HCT116 (cell line): ENCODE measurements around the gene NTN3. TPM values are rescaled to one million over a fixed set of nuclear protein-coding genes. Genes with fewer than 3 reads are reported as not detected.
A peak's percentile ranks its signal among the peaks of the same experiment; 100 is the strongest.

ENCODE experiments used
- ATAC-seq: fragments of 200-7000 bp; cut with Tn5 transposase; 2 replicates; pipeline ENCODE4 v1.9.1; 2020; ENCODE audit warnings: mild to moderate bottlenecking, moderate library complexity
- BruUV-seq: library from RNA; stranded (reverse); fragments of 400-500 nt; replicated peaks from 2 replicates; lab custom pipeline; 2021; lab: Mats Ljungman, UMichigan
- CTCF ChIA-PET: fragments of 300-600 bp; sonication (Branson Sonifier 250); formaldehyde crosslinking; loops from one replicate; lab custom pipeline; 2021; ENCODE audit warnings: antibody characterized with exemption; lab: Charles Lee
- POLR2A ChIA-PET: fragments of 300-600, 350-600 bp; sonication (Branson Sonifier 250); formaldehyde crosslinking; loops from one replicate; lab custom pipeline; 2021; ENCODE audit warnings: antibody characterized with exemption; lab: Charles Lee
- RAD21 ChIA-PET, 2 experiments: fragments of 300-600 bp; sonication (Branson Sonifier 250); formaldehyde crosslinking; loops; one replicate each; lab custom pipeline; 2023; ENCODE audit warnings: low total read pairs in 2 of 2; ENCODE audit not compliant: uncharacterized antibody in 2 of 2, unreplicated experiment in 2 of 2, low non-redundant PET in 1 of 2; lab: Charles Lee
- DNase-seq: peaks from one replicate; pipeline ENCODE4 v3.0.0-alpha.2; 2010; ENCODE audit warnings: low read depth, low spot score
- H2AFZ ChIP-seq: fragments of 200-600 bp; shearing (Covaris generic), sonication (generic); 2 replicates; pipeline ENCODE4 v1.6.1; 2017; ENCODE audit warnings: low read depth, mixed run types, mixed read lengths, antibody characterized with exemption, low read length; ENCODE audit not compliant: poor library complexity, severe bottlenecking
- H3K27ac ChIP-seq: 2 replicates; pipeline ENCODE4 v1.5.1; 2012; ENCODE audit warnings: low read depth, low read length
- H3K27me3 ChIP-seq: fragments of 200-600 bp; sonication (generic); 2 replicates; pipeline ENCODE4 v1.6.1; 2016; ENCODE audit warnings: mixed run types, low read length, mixed read lengths; ENCODE audit not compliant: insufficient read depth
- H3K36me3 ChIP-seq, 2 experiments: fragments of 200-500 bp in 1 of 2; fragments of 200-600 bp in 1 of 2; sonication (Bioruptor generic) in 1 of 2; sonication (generic) in 1 of 2; 2 replicates each; pipeline versions ENCODE4 v1.5.1 to v1.6.1; 2014 to 2016; ENCODE audit warnings: low read length in 2 of 2, inconsistent platforms in 1 of 2, mixed read lengths in 1 of 2, mixed run types in 1 of 2; ENCODE audit not compliant: insufficient read depth in 2 of 2, control insufficient read depth in 1 of 2
- H3K4me1 ChIP-seq, 2 experiments: fragments of 200-600 bp in 1 of 2; sonication (generic) in 1 of 2; 2 replicates each; pipeline versions ENCODE4 v1.5.1 to v1.6.1; 2012 to 2017; ENCODE audit warnings: low read length in 2 of 2, inconsistent platforms in 1 of 2, mild to moderate bottlenecking in 1 of 2, mixed read lengths in 1 of 2, mixed run types in 1 of 2, moderate library complexity in 1 of 2; ENCODE audit not compliant: insufficient read depth in 2 of 2, control insufficient read depth in 1 of 2
- H3K4me2 ChIP-seq: fragments of 200-600 bp; sonication (generic); 2 replicates; pipeline ENCODE4 v1.6.1; 2017; ENCODE audit warnings: mixed run types, low read length, mixed read lengths
- H3K4me3 ChIP-seq, 2 experiments: fragments of 200-600 bp in 1 of 2; sonication (generic) in 1 of 2; replicated peaks in 1 of 2; 2 replicates each; pipeline ENCODE4 v1.5.1; 2011 to 2016; ENCODE audit warnings: low read length in 2 of 2, control low read depth in 1 of 2, low read depth in 1 of 2, mild to moderate bottlenecking in 1 of 2, mixed read lengths in 1 of 2, mixed run types in 1 of 2
- H3K79me2 ChIP-seq: fragments of 200-600 bp; sonication (generic); 2 replicates; pipeline ENCODE4 v1.6.1; 2017; ENCODE audit warnings: mild to moderate bottlenecking, mixed run types, low read length, moderate library complexity, mixed read lengths; ENCODE audit not compliant: insufficient read depth
- H3K9ac ChIP-seq: fragments of 200-600 bp; sonication (generic); 2 replicates; pipeline ENCODE4 v1.6.1; 2016; ENCODE audit warnings: low read length, mixed read lengths
- H3K9me2 ChIP-seq: fragments of 200-600 bp; sonication (generic), shearing (Covaris generic); 2 replicates; pipeline ENCODE4 v1.6.1; 2017; ENCODE audit warnings: mixed run types, mild to moderate bottlenecking, moderate library complexity; ENCODE audit not compliant: insufficient read depth
- H3K9me3 ChIP-seq, 2 experiments: fragments of 200-500 bp in 1 of 2; fragments of 200-600 bp in 1 of 2; sonication (Bioruptor generic) in 1 of 2; sonication (generic) in 1 of 2; 2 replicates each; pipeline ENCODE4 v1.6.1; 2014 to 2017; ENCODE audit warnings: low read length in 2 of 2, mixed read lengths in 2 of 2, inconsistent platforms in 1 of 2, low read depth in 1 of 2, mild to moderate bottlenecking in 1 of 2, mixed run types in 1 of 2, moderate library complexity in 1 of 2; ENCODE audit not compliant: control insufficient read depth in 1 of 2, insufficient read depth in 1 of 2
- H4K20me1 ChIP-seq: fragments of 200-600 bp; sonication (generic), shearing (Covaris generic); 2 replicates; pipeline ENCODE4 v1.6.1; 2017; ENCODE audit warnings: mixed run types, mild to moderate bottlenecking, moderate library complexity; ENCODE audit not compliant: insufficient read depth
- FOSL1 ChIP-seq: IDR thresholded peaks from 2 replicates; pipeline ENCODE4 v1.6.1; 2012; ENCODE audit warnings: low read depth
- MAX ChIP-seq: IDR thresholded peaks from 2 replicates; pipeline ENCODE4 v1.6.1; 2012
- SP1 ChIP-seq: IDR thresholded peaks from 2 replicates; pipeline ENCODE4 v1.6.1; 2012; ENCODE audit warnings: low read depth
- ZBTB33 ChIP-seq: IDR thresholded peaks from 2 replicates; pipeline ENCODE4 v1.6.1; 2011; ENCODE audit warnings: mild to moderate bottlenecking, low read length, moderate library complexity; ENCODE audit not compliant: insufficient replicate concordance; ENCODE audit errors: extremely low read depth
- ZFX ChIP-seq: fragments of 450-650 bp; IDR thresholded peaks from 2 replicates; pipeline ENCODE4 v1.6.1; 2017
- intact Hi-C: fragments of 100-400 bp; cut with micrococcal nuclease; formaldehyde crosslinking; loops from 2 replicates; pipeline ENCODE4 v1.10.0; 2022
- total RNA-seq: library from RNA; stranded (reverse); gene quantifications from one replicate; pipeline ENCODE4 v1.2.1, GENCODE V29; 2021; ENCODE audit not compliant: unreplicated experiment
- TF ChIP-seq, protein P1 (sequence below), 3 experiments: fragments of 200-600 bp in 1 of 3; sonication (generic) in 1 of 3; IDR thresholded peaks in 2 of 3; conservative IDR thresholded peaks in 1 of 3; 2 replicates each; pipeline ENCODE4 v1.5.1; 2012 to 2017; ENCODE audit warnings: low read depth in 2 of 3, low read length in 2 of 3, antibody characterized with exemption in 1 of 3, borderline replicate concordance in 1 of 3, control low read depth in 1 of 3, mild to moderate bottlenecking in 1 of 3, mixed read lengths in 1 of 3, mixed run types in 1 of 3, moderate library complexity in 1 of 3; ENCODE audit not compliant: insufficient read depth in 1 of 3
- TF ChIP-seq, protein P2 (sequence below): IDR thresholded peaks from 2 replicates; pipeline ENCODE4 v1.6.1; 2012; ENCODE audit warnings: low read depth

NTN3 gene
- total RNA-seq, 1 experiment from 2014 or later, result 0.30 TPM

DNA sequence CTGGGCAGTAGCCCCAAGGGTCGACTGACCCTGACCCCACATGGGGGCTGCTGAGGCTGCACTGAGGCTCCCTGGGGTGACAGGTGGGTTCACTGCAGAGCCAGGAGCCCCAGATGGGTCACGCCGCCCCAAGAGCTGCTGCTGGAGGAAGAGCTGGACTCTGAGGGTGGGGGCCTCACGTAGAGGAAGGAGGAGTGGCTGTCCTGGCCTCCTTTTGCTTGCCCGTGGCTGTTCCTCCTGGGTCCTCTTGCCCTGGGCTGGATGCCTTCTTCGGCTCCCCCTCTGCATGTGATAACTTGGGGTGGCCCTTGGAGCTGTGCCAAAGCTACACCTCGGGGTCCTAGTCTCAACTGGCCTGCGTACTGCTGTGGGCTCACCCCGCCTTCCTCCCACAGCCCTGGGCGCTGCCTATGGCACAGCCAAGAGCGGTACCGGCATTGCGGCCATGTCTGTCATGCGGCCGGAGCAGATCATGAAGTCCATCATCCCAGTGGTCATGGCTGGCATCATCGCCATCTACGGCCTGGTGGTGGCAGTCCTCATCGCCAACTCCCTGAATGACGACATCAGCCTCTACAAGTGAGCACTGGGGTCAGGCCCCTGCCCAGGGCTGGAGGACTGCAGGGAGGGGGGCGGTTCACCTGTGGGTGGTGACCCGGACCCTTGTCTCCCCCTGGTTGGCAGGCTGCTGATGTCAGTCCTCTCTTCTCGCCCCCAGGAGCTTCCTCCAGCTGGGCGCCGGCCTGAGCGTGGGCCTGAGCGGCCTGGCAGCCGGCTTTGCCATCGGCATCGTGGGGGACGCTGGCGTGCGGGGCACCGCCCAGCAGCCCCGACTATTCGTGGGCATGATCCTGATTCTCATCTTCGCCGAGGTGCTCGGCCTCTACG lies 48.0 kb downstream of the NTN3 start:
- RAD21 ChIA-PET, result no interaction called here
- peak overlapping the region; percentile 36 for H3K4me2 ChIP-seq
- POLR2A ChIA-PET, result interaction anchor here (0.9 to 1.8 kb wide), 2 partner anchors 13 to 18 kb away, joined by 4 to 6 read pairs; partner anchors contain the start of gene PDPK1
- peak overlapping the region; percentile 0; the same call in 1 of the 2 replicates for H3K27ac ChIP-seq
- ATAC-seq, result no peak
- H3K9me2 ChIP-seq, result no peaks in the 10 kb centered on the region
- H3K4me1 ChIP-seq, result peaks cover 19 to 49% of the 10 kb centered on the region in 2 experiments
- peaks cover 5% of the 10 kb centered on the region; the same call in 1 of the 2 replicates for H4K20me1 ChIP-seq
- peak overlapping the region; percentile 32; the same call in 1 of the 2 replicates for H3K9ac ChIP-seq
- intact Hi-C loops, result no loop called here
- H3K79me2 ChIP-seq, result peaks cover 85% of the 10 kb centered on the region
- CTCF ChIA-PET, result interaction anchor here (1.2 kb wide), 1 partner anchor 324 kb away, joined by 3 read pairs; no protein-coding TSS in a partner anchor
- no TSS peak for BruUV-seq
- H3K4me3 ChIP-seq, result no peak overlapping the region
- no peak overlapping the region for H2AFZ ChIP-seq
- peaks cover 3 to 11% of the 10 kb centered on the region in 2 experiments; a peak in 1 of 4 replicates for H3K36me3 ChIP-seq
- no peak for DNase-seq
- no peaks in the 10 kb centered on the region for H3K9me3 ChIP-seq
- H3K27me3 ChIP-seq, result no peaks in the 10 kb centered on the region
- TF ChIP-seq, protein P1, sequence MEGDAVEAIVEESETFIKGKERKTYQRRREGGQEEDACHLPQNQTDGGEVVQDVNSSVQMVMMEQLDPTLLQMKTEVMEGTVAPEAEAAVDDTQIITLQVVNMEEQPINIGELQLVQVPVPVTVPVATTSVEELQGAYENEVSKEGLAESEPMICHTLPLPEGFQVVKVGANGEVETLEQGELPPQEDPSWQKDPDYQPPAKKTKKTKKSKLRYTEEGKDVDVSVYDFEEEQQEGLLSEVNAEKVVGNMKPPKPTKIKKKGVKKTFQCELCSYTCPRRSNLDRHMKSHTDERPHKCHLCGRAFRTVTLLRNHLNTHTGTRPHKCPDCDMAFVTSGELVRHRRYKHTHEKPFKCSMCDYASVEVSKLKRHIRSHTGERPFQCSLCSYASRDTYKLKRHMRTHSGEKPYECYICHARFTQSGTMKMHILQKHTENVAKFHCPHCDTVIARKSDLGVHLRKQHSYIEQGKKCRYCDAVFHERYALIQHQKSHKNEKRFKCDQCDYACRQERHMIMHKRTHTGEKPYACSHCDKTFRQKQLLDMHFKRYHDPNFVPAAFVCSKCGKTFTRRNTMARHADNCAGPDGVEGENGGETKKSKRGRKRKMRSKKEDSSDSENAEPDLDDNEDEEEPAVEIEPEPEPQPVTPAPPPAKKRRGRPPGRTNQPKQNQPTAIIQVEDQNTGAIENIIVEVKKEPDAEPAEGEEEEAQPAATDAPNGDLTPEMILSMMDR (IDR thresholded peaks at IDR 0.05 in 2 of 3, conservative IDR thresholded peaks at IDR 0.05 in 1 of 3; ENCODE audit: borderline replicate concordance in 1 of 3, insufficient read depth in 1 of 3, low read depth in 2 of 3, low read length in 2 of 3), result peak in 1 of 3 experiments; percentile 20; a peak in 1 of 6 replicates
- TF ChIP-seq MAX, result no peak

DNA sequence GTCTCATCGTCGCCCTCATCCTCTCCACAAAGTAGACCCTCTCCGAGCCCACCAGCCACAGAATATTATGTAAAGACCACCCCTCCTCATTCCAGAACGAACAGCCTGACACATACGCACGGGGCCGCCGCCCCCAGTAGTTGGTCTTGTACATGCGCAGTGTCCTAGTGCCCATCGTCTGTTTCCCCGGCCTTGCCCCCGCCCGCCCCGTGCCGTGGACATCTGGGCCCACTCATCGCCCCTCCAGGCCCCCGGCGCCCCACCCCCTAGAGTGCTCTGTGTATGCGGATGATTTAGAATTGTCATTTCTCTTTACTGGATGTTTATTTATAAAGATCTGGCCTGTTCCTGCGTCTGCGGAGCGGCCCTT lies 48.6 kb downstream of the NTN3 start:
- DNase-seq, result no peak
- BruUV-seq, result no TSS peak
- no peak overlapping the region for H2AFZ ChIP-seq
- H3K36me3 ChIP-seq, result peaks cover 5 to 15% of the 10 kb centered on the region in 2 experiments; a peak in 1 of 4 replicates
- CTCF ChIA-PET, result no interaction called here
- H3K27ac ChIP-seq, result peak overlapping the region; percentile 42; the same call in 1 of the 2 replicates
- RAD21 ChIA-PET, result no interaction called here
- POLR2A ChIA-PET, result interaction anchor here (0.6 to 1.8 kb wide), 3 partner anchors 13 to 251 kb away, joined by 3 to 6 read pairs (median 4); partner anchors contain the start of gene PDPK1
- intact Hi-C loops, result no loop called here
- H3K4me3 ChIP-seq, result no peak overlapping the region
- ATAC-seq, result peak; percentile 2; the same call in 1 of the 2 replicates
- no peaks in the 10 kb centered on the region for H3K9me3 ChIP-seq
- H3K4me2 ChIP-seq, result peak overlapping the region; percentile 36
- H3K9me2 ChIP-seq, result no peaks in the 10 kb centered on the region
- H4K20me1 ChIP-seq, result peaks cover 5% of the 10 kb centered on the region; the same call in 1 of the 2 replicates
- H3K4me1 ChIP-seq, result peaks cover 19 to 49% of the 10 kb centered on the region in 2 experiments
- peaks cover 79% of the 10 kb centered on the region for H3K79me2 ChIP-seq
- H3K9ac ChIP-seq, result peak overlapping the region; percentile 32
- H3K27me3 ChIP-seq, result no peaks in the 10 kb centered on the region
- TF ChIP-seq MAX, result no peak
- no peak for TF ChIP-seq SP1
- no peak for TF ChIP-seq ZBTB33
- TF ChIP-seq, protein P2, sequence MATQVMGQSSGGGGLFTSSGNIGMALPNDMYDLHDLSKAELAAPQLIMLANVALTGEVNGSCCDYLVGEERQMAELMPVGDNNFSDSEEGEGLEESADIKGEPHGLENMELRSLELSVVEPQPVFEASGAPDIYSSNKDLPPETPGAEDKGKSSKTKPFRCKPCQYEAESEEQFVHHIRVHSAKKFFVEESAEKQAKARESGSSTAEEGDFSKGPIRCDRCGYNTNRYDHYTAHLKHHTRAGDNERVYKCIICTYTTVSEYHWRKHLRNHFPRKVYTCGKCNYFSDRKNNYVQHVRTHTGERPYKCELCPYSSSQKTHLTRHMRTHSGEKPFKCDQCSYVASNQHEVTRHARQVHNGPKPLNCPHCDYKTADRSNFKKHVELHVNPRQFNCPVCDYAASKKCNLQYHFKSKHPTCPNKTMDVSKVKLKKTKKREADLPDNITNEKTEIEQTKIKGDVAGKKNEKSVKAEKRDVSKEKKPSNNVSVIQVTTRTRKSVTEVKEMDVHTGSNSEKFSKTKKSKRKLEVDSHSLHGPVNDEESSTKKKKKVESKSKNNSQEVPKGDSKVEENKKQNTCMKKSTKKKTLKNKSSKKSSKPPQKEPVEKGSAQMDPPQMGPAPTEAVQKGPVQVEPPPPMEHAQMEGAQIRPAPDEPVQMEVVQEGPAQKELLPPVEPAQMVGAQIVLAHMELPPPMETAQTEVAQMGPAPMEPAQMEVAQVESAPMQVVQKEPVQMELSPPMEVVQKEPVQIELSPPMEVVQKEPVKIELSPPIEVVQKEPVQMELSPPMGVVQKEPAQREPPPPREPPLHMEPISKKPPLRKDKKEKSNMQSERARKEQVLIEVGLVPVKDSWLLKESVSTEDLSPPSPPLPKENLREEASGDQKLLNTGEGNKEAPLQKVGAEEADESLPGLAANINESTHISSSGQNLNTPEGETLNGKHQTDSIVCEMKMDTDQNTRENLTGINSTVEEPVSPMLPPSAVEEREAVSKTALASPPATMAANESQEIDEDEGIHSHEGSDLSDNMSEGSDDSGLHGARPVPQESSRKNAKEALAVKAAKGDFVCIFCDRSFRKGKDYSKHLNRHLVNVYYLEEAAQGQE, result no peak
- no peak for TF ChIP-seq FOSL1
- no peak for TF ChIP-seq ZFX
